H1 (cell line): ENCODE results near the gene BAAT. TPM values are rescaled to one million over a fixed set of nuclear protein-coding genes. Genes with fewer than 3 reads are reported as not detected.

Experiments
- CHD7 ChIP-seq: fragments of 300-600 bp; sonication (generic); IDR thresholded peaks from 2 replicates; pipeline ENCODE4 v1.7.1; 2012; ENCODE audit warnings: low read length, moderate library complexity, mild to moderate bottlenecking, inconsistent platforms; ENCODE audit not compliant: insufficient replicate concordance
- CTCF ChIP-seq, 3 experiments: IDR thresholded peaks; 1 replicate in 2 of 3; 2 replicates in 1 of 3; pipeline versions ENCODE4 v1.5.1 to v1.6.1; 2011; ENCODE audit warnings: low read length in 3 of 3, mild to moderate bottlenecking in 3 of 3, inconsistent platforms in 2 of 3, low read depth in 1 of 3, moderate library complexity in 1 of 3; ENCODE audit not compliant: insufficient read depth in 1 of 3; ENCODE audit errors: control extremely low read depth in 1 of 3
- JUND ChIP-seq: IDR thresholded peaks from 2 replicates; pipeline ENCODE4 v1.6.1; 2011; ENCODE audit warnings: mild to moderate bottlenecking, improper control_type of control experiment, low read length
- TAF7 ChIP-seq: optimal IDR thresholded peaks from 2 replicates; pipeline ENCODE3; 2011; ENCODE audit warnings: low read depth, mild to moderate bottlenecking, inconsistent platforms, low read length, moderate library complexity, borderline replicate concordance
- ZNF274 ChIP-seq: IDR thresholded peaks from 2 replicates; pipeline ENCODE4 v1.7.0; 2012; ENCODE audit warnings: low read length, borderline replicate concordance; ENCODE audit errors: extremely low read depth
- polyA plus RNA-seq, 7 experiments: library from polyadenylated mRNA; depleted of rRNA in 3 of 7; stranded (reverse) in 5 of 7; unstranded in 2 of 7; fragments of >200 nt in 5 of 7; fragments of 200-250 nt in 2 of 7; gene quantifications; 1 replicate in 5 of 7; 2 replicates in 1 of 7; 4 replicates in 1 of 7; pipeline versions ENCODE4 v1.2.1 to v1.2.3, GENCODE V29; 2011 to 2013; ENCODE audit warnings: missing spikeins in 2 of 7, mixed read lengths in 2 of 7
- total RNA-seq: library from RNA; stranded (reverse); fragmentation: NEBNext Ultra II Directional; extraction: Animal tissue kit (Norgen Biotek cat#: 25700); gene quantifications from 2 replicates; pipeline ENCODE4 v1.2.1, GENCODE V29; 2021

BAAT gene
- total and polyA plus RNA-seq, 2 of the 8 experiments (the other 6 are each of a cell fraction or from before 2014, with no cell fraction given): 0.09 to 0.17 TPM

DNA sequence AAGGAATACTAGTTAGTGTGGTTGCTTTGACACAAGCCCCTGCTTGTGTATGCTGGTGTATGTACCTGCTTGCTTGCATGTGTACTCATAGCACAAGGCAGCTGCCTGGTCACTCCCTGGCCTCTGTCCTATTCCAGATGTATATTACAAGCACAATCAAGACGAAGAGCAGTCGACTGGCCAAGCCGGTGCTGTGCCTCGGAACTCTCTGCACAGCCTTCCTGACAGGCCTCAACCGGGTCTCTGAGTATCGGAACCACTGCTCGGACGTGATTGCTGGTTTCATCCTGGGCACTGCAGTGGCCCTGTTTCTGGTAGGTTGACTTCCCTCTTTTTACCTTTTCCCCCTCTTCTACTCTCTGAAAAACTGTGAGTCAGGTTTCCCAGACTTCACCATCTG, 72.1 kb downstream of the BAAT start (continued):
- TF ChIP-seq CTCF (IDR thresholded peaks at IDR 0.05; ENCODE audit: control extremely low read depth in 1 of 3, insufficient read depth in 1 of 3, low read depth in 1 of 3, low read length in 3 of 3) (no peak), JUND (no peak), TAF7 (no peak), ZNF274 (no peak), CHD7 (no peak)
